ENCODE measurements around the gene MTFP1. TPM values are rescaled to one million over a fixed set of nuclear protein-coding genes. Genes with fewer than 3 reads are reported as not detected.

The MTFP1 gene
- total and polyA plus RNA-seq, 9 donors, result 1.7 to 10.9 (median 6.3) TPM

GRCh38 chr22:30404307-30404706 lies 21.3 kb upstream of the MTFP1 start:
- WGBS, 3 donors, result 72 to 81% (median 77%) methylated on average over 6 of the region's 6 CpGs
- Histone ChIP-seq H3K27me3 (no peaks in the 10 kb centered on the region), H3K4me3 (no peak overlapping the region), H3K9me3 (no peaks in the 10 kb centered on the region), H3K4me1 (ENCODE audit: insufficient read depth) (peaks cover 2% of the 10 kb centered on the region), H3K36me3 (no peaks in the 10 kb centered on the region), H3K27ac (no peak overlapping the region)
- TF ChIP-seq EP300 (IDR thresholded peaks at IDR 0.05), result no peak
- no peak for TF ChIP-seq CTCF (IDR thresholded peaks at IDR 0.05)
- TF ChIP-seq POLR2A (IDR thresholded peaks at IDR 0.05), result no peak
- no peak for DNase-seq
- intact Hi-C loops (cut with DNase I), result no loop called here

DNA sequence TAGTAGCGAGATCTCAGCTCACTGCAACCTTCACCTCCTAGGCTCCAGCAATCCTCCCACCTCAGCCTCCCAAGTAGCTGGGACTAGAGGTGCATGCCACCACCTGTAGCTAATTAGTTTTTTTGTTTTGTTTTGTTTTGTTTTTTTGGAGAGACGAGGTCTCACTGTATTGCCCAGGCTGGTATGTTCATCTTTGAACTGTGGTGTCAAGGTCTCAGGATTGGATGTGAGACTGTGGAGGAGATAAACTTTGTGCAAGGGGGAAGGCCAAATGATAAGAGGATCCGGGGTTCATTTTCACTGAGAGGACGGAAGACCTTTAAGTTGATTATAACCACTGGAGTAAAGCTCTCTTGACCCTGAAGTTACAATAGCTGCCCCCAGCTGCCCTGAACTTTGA lies 19.8 kb upstream of the MTFP1 start:
- no peak for DNase-seq
- Histone ChIP-seq H3K36me3 (no peaks in the 10 kb centered on the region), H3K27ac (no peak overlapping the region), H3K4me1 (ENCODE audit: insufficient read depth) (peaks cover 2% of the 10 kb centered on the region), H3K4me3 (no peak overlapping the region), H3K9me3 (no peaks in the 10 kb centered on the region), H3K27me3 (no peaks in the 10 kb centered on the region)
- WGBS, 3 donors, result 42 to 67% (median 56%) methylated on average over 4 of the region's 4 CpGs
- TF ChIP-seq CTCF (IDR thresholded peaks at IDR 0.05) (no peak), EP300 (IDR thresholded peaks at IDR 0.05) (no peak), POLR2A (IDR thresholded peaks at IDR 0.05) (no peak)
- intact Hi-C loops (cut with DNase I), result no loop called here

DNA sequence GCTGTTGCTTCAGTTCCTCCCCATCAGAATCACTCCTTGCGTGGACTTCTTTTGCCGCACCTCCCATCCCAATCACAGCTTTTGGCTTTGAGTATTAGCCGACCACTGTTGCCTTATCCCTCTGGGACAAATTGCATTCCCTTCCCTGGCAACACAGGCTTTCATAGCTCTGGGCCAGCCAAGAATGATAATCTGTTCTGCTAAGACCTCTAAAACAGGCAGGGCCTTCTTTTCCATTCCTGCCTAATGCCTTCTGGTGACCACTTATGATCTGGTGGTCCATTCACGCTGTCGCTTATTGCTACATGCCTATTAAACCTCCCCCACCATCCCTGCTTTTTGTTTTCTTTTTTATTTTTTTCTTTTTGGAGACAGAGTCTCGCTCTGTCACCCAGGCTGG lies 19.2 kb upstream of the MTFP1 start:
- Histone ChIP-seq H3K27ac (no peak overlapping the region), H3K4me1 (ENCODE audit: insufficient read depth) (peaks cover 2% of the 10 kb centered on the region), H3K27me3 (no peaks in the 10 kb centered on the region), H3K4me3 (no peak overlapping the region), H3K36me3 (no peaks in the 10 kb centered on the region), H3K9me3 (no peaks in the 10 kb centered on the region)
- DNase-seq, result no peak
- TF ChIP-seq EP300 (IDR thresholded peaks at IDR 0.05) (no peak), CTCF (IDR thresholded peaks at IDR 0.05) (no peak), POLR2A (IDR thresholded peaks at IDR 0.05) (no peak)
- WGBS, 3 donors, result 79 to 94% (median 91%) methylated on average over 6 of the region's 6 CpGs
- intact Hi-C loops (cut with DNase I), result no loop called here

- Histone ChIP-seq H3K9me3 (no peaks in the 10 kb centered on the region), H3K27ac (no peak overlapping the region), H3K4me1 (ENCODE audit: insufficient read depth) (no peaks in the 10 kb centered on the region), H3K36me3 (no peaks in the 10 kb centered on the region), H3K4me3 (no peak overlapping the region), H3K27me3 (no peaks in the 10 kb centered on the region)
- TF ChIP-seq POLR2A (IDR thresholded peaks at IDR 0.05), result no peak
- TF ChIP-seq EP300 (IDR thresholded peaks at IDR 0.05), result no peak
- TF ChIP-seq CTCF (IDR thresholded peaks at IDR 0.05), result no peak
- whole genome bisulfite sequencing, 3 donors, result 80 to 86% (median 83%) methylated on average over 13 of the region's 13 CpGs
- no peak for DNase-seq
- intact Hi-C loops (cut with DNase I), result no loop called here
Measured at GRCh38 chr22:30408388-30409102, 17.0 kb upstream of the MTFP1 start.
